AG08396 (cell line): ENCODE data around the gene HOXB13.

ENCODE experiments used
- DNase-seq: peaks from one replicate; pipeline ENCODE4 v3.0.0; 2012; ENCODE audit warnings: low spot score, mixed read lengths

The HOXB13 gene

GRCh38 chr17:48728232-48729231 lies at the start of gene HOXB13:
TSS of gene HOXB13 (minus strand) at chr17:48728750. CDS start at chr17:48728593, 157 bp downstream.
- peak; percentile 73 for DNase-seq

GRCh38 chr17:48776602-48777001 lies 48.1 kb upstream of the HOXB13 start:
- DNase-seq, result no peak

GRCh38 chr17:48773245-48773644 lies 44.7 kb upstream of the HOXB13 start:
- no peak for DNase-seq

- no peak for DNase-seq
Measured at GRCh38 chr17:48770954-48771353, 42.4 kb upstream of the HOXB13 start.

GRCh38 chr17:48769009-48769675 lies 40.6 kb upstream of the HOXB13 start:
- no peak for DNase-seq

- no peak for DNase-seq
Measured at GRCh38 chr17:48767263-48767774, 38.8 kb upstream of the HOXB13 start.

GRCh38 chr17:48761114-48761513 lies 32.6 kb upstream of the HOXB13 start:
- no peak for DNase-seq

GRCh38 chr17:48760411-48760810 lies 31.9 kb upstream of the HOXB13 start:
- DNase-seq, result no peak

- DNase-seq, result no peak
Measured at GRCh38 chr17:48759288-48759687, 30.7 kb upstream of the HOXB13 start.

- peak; percentile 33 for DNase-seq
Measured at GRCh38 chr17:48757524-48757961, 29.0 kb upstream of the HOXB13 start.

GRCh38 chr17:48756830-48757251 lies 28.3 kb upstream of the HOXB13 start:
- peak; percentile 3 for DNase-seq

GRCh38 chr17:48755356-48755755 lies 26.8 kb upstream of the HOXB13 start:
- DNase-seq, result no peak

- DNase-seq, result no peak
Measured at GRCh38 chr17:48754500-48755261, 26.1 kb upstream of the HOXB13 start.

GRCh38 chr17:48753794-48754499 lies 25.4 kb upstream of the HOXB13 start:
- DNase-seq, result no peak

GRCh38 chr17:48752399-48753288 lies 24.1 kb upstream of the HOXB13 start:
- no peak for DNase-seq

- DNase-seq, result no peak
Measured at GRCh38 chr17:48751733-48752398, 23.3 kb upstream of the HOXB13 start.

- no peak for DNase-seq
Measured at GRCh38 chr17:48751172-48751571, 22.6 kb upstream of the HOXB13 start.

- no peak for DNase-seq
Measured at GRCh38 chr17:48749621-48750553, 21.3 kb upstream of the HOXB13 start.
